Ramos (cell line): ENCODE measurements around the gene CUL9.

Experiments
- in situ Hi-C: fragments of 300-500 bp; cut with MboI; formaldehyde crosslinking; loops from one replicate; pipeline ENCODE4 v1.14.3; 2022; ENCODE audit warnings: low sequenced_read_pairs; ENCODE audit not compliant: unreplicated experiment

CUL9 gene

GRCh38 chr6:43181942-43182860 is at the start of gene CUL9:
CUL9 (plus strand) TSS chr6:43182196; CDS start chr6:43184311, 2,115 bp downstream.
- in situ Hi-C loops: no loop called here

GRCh38 chr6:43138267-43138666 is 43.7 kb upstream of the CUL9 start:
- in situ Hi-C loops: loop anchor here (25.0 kb wide), 1 partner anchor 476 kb away; no protein-coding TSS in a partner anchor

GRCh38 chr6:43139973-43140372 is 42.0 kb upstream of the CUL9 start:
- in situ Hi-C loops: loop anchor here (5.0 to 25.0 kb wide), 2 partner anchors 233 to 478 kb away; no protein-coding TSS in a partner anchor

- in situ Hi-C loops: loop anchor here (5.0 to 25.0 kb wide), 2 partner anchors 234 to 479 kb away; no protein-coding TSS in a partner anchor
These were observed 40.4 kb upstream of the CUL9 start for GRCh38 chr6:43141644-43142043.

GRCh38 chr6:43142101-43142500 is 39.9 kb upstream of the CUL9 start:
- in situ Hi-C loops: loop anchor here (5.0 to 25.0 kb wide), 2 partner anchors 235 to 480 kb away; no protein-coding TSS in a partner anchor

- in situ Hi-C loops: loop anchor here (5.0 to 25.0 kb wide), 2 partner anchors 236 to 481 kb away; no protein-coding TSS in a partner anchor
These were observed 38.5 kb upstream of the CUL9 start for GRCh38 chr6:43143235-43144128.

- in situ Hi-C loops: loop anchor here (5.0 to 25.0 kb wide), 2 partner anchors 238 to 483 kb away; no protein-coding TSS in a partner anchor
These were observed 37.1 kb upstream of the CUL9 start for GRCh38 chr6:43144879-43145278.

- in situ Hi-C loops: loop anchor here (25.0 kb wide), 1 partner anchor 484 kb away; no protein-coding TSS in a partner anchor
These were observed 35.7 kb upstream of the CUL9 start for GRCh38 chr6:43146261-43146660.

GRCh38 chr6:43146709-43147688 is 35.0 kb upstream of the CUL9 start:
- in situ Hi-C loops: loop anchor here (25.0 kb wide), 1 partner anchor 485 kb away; no protein-coding TSS in a partner anchor

GRCh38 chr6:43147691-43148477 is 34.1 kb upstream of the CUL9 start:
- in situ Hi-C loops: loop anchor here (25.0 kb wide), 1 partner anchor 486 kb away; no protein-coding TSS in a partner anchor

GRCh38 chr6:43149265-43149664 is 32.7 kb upstream of the CUL9 start:
- in situ Hi-C loops: loop anchor here (25.0 kb wide), 1 partner anchor 487 kb away; no protein-coding TSS in a partner anchor

- in situ Hi-C loops: no loop called here
These were observed 31.8 kb upstream of the CUL9 start for GRCh38 chr6:43150051-43150751.

GRCh38 chr6:43159599-43159998 is 22.4 kb upstream of the CUL9 start:
- in situ Hi-C loops: no loop called here

- in situ Hi-C loops: no loop called here
These were observed 18.1 kb upstream of the CUL9 start for GRCh38 chr6:43163899-43164298.

- in situ Hi-C loops: no loop called here
These were observed 11.5 kb upstream of the CUL9 start for GRCh38 chr6:43170417-43170930.

GRCh38 chr6:43170931-43171706 is 10.9 kb upstream of the CUL9 start, which contains the start of gene SRF:
SRF (plus strand) TSS chr6:43171269; CDS start chr6:43171657, 388 bp downstream.
- in situ Hi-C loops: no loop called here
